Activated CD4-positive, alpha-beta T cell treated with anti-CD3 and anti-CD28 coated beads, Interleukin-2, amount 50 U/mL, for 16 hours (primary cell): ENCODE results near the gene IFIH1.

Experiments
- DNase-seq: peaks from one replicate; pipeline ENCODE4 v3.0.0-alpha.2; 2020

Gene IFIH1

DNA sequence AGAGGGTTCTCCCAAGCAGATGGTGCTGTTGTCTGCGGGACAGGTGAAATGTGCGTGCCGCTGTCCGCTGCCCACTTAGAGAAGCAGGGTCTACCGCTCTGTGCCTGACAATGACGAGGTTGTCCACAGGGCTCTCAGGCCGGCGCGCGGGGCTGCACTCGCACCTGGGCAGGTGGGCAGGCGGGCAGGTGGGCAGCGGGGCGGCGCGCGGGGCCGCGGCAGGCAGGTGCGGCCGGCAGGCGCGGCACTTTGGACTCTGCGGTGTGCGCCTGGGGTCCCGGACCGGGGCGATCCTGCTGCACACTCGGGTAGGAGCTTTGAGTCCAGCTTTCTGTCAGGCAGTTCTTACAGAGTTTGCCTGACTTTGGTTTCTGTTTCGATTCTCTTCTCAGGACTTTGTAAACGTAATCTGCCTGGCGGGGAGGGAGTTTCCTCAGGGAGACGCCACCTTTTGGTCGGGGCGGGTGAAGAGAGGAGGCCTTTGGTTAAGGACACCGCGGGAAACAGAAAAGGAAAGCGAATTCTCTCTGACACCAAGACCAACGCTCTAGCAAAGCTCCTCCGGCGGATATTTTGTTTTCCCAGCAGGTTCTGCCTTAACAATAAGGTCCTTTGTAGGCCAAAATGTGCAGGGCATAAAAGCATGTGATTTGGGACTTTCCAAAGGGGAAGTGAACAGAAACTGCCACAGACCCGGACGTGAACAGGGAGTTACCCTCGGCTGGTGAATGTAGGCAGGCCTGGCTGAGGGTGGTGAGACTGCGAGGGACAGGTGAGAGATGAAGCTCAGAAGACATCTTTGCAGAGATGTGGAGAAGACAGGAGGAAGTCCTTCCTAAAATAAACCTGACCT, at the start of gene IFIH1:
IFIH1 (minus strand) TSS at position 357 of the 853 bp plus-strand sequence. CDS start 377 bp downstream, outside the sequence.
- peak; percentile 88 for DNase-seq

DNA sequence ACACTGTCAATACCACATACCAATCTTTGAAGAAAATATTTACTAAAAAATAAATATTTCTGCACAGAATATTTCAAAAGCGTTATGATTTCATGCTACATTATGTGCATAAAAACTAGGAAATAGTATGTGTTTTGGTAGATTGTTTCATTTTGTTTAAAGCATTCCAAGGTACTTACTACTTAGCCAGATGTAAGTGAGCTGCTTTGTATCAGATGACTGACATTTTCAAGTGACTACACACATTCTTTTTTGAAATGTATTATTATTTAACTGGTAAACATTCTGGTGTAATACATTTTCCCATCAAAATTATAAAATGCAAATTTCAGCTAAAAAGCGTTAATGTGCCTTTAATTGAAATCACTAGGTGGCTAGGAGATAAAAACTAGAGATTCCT, 46.9 kb upstream of the IFIH1 start:
- no peak for DNase-seq

DNA sequence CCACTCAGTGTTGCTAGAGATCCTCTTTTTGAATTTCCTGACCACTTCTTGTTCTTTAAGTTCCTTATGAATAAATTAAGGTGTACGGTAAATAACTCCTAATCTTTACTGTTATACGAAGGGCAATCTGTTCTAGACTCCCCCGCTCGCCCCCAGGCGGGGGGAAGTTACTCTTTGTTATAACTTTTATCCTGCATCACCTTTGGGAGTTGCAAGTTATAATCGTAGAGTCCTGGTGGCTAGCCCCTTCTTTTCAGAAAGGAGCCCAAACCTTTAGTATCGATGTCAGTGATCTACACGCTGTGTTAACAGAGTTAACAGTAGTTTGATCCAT, 26.1 kb upstream of the IFIH1 start:
- peak; percentile 8 for DNase-seq

DNA sequence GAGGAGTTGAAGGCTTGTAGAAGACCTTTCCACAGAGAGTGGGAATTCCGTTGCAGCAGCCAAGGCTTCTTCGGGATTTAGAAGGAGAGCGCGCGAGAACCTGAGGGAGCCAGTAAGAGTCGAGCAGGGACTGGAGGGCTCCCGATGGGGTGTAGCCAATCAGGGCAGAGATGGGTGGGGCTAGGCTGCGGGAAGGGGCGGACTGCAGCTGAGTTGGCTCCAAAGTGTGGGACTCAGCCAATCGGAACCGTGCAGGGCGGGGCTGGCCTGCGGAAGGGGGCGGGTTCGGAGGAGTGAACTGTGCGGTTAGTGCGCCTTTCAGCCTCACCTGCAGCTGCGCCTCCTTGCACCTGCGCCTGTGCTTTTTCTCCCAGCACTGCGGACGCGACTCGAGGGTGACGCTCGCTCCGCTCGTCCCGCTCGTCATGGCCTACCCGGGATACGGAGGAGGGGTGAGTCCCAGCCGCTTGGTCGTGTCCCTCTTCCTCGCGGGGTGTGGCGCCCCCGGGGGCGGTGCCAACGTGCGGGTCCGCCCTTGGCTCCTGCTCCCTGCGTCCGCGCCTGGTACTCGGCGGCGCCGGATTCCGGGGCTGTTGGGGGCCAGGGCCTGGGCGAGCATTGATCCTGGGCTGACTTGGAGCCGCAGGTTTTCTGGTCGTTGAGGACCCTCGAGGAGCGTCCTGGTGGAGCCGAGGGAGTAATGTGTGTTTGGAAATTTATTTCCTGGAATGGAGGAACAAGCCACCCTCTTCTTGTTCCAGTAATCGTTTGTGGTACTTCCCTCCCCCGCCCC, 25.5 kb upstream of the IFIH1 start, which contains the start of gene GCA:
GCA (plus strand) TSS at position 309 of the 793 bp plus-strand sequence; CDS start at position 426, 117 bp downstream.
- DNase-seq, result peak; percentile 96

DNA sequence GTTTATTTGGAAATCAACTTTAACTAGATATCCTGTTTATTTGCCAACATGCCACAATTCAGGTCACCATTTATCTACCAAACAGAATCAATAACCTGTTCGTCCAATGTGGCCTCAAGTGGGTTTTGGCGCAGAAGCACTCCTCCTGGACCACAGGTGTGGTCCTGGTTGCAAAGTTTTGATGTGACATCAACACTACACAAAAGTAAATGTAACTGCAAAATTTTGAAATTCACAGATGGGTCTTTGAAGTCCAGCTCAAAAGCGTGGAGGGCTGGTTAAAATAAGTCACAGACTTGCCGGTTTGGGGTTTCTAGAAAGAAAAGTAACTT, 25.0 kb upstream of the IFIH1 start:
- DNase-seq, result no peak

DNA sequence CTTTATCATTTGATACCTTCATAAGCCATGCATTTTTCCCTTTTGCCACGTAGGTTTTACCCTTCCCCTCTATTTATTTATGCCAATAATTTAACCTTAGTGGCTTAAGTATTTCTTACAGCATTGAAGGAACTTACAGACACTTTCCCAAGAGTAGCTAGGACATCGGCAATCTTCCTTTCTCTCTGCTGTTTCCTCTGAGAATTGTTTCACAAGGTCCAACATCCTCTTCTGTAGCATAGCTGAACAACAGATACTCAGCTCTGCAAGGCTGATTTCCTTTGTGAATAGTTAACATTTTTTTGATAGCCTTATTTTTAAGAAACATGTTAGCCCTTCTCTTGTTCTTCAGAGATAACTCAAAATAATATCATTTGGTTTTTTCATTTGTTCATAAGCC, 24.4 kb upstream of the IFIH1 start:
- no peak for DNase-seq

DNA sequence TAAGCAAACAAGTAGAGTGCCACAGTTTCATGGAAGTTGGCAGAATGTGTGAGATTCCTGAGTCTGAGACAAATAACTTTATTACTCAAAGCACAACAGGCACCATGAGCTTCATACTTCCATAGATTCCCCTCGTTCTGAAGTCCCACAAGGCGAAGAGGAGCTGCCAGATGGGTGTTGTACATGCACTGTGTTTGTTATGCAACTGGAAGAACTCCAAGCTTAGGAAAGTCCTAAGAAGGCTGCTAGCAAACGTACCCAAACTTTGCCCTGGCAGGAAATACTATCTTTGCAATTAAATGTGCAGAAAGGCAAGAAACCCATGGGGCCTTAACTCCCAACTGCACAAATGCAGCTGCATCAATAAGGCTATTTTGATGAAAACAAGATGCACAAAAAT, 23.8 kb upstream of the IFIH1 start:
- DNase-seq, result no peak

DNA sequence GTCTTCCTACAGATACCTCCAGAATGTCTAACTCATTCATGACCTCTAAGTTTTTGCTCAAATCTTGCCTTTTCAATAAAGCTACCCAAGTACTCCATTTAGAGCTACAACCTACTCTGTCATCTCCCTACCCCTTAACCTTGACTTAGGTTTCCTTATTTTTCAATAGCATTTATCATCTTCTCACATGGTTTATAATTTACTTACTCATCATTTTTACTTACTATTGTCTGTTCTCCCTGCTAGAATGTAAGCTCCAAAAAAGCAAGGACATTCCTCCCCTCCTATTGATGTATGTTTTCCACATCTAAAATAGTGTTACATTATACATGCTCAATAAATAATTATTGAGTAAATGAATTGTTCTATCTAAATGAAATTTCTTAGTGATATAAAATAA, 22.3 kb upstream of the IFIH1 start:
- DNase-seq, result no peak

DNA sequence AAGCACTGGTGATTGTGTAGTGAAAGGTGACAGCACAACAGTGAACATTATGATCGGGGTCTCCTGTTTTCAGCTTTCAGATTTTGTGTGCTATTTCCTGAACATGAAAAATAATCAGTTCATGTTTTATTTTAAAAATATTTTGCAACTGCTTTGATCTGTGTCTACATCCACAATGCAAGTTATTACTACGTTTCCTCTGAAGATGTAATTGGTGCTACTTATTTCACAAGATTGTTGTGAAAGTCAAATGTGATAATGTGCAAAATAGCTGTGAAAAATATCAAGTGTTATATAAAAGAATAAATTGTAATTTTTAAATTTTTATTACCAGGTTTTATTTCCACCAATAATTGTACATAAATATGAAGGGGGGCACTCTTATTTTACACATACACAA, 19.4 kb upstream of the IFIH1 start:
- DNase-seq, result no peak

DNA sequence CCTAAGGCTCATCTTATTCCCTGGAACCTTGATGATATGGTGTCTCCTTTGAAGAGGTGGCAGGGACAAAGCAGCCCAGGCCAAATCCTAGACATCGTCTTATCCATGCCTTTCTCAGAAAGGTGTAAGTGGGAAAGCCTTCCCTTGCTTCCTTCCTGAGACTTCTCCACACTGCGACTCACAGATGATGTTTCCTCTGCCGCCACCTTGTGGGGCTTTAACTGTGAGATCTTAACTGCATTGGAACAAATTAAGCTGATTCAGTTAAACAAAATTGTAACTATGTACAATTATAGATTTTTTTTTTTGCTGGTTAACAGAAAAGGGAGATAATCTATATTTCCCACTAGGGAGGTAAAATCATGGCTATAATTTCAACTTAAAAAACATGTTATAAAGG, 15.5 kb upstream of the IFIH1 start:
- DNase-seq, result no peak

DNA sequence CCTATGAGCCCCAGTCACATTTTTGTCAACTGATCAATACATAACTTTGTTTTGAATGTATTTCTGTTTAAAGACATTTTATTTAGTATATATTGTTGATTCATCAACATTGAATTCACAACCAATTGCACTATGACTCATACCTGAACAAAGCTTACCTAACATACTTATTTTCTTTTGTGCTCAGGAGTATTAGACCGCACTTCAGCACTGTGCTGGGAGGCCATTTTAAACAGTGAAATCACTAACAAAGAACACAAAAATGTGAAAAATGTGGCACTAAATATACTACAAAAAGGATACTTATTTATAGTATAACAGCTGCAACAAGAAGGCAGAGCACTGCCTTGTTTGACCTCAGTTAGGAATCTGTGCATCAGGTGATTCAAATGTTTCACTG, 12.4 kb upstream of the IFIH1 start:
- DNase-seq, result no peak

DNA sequence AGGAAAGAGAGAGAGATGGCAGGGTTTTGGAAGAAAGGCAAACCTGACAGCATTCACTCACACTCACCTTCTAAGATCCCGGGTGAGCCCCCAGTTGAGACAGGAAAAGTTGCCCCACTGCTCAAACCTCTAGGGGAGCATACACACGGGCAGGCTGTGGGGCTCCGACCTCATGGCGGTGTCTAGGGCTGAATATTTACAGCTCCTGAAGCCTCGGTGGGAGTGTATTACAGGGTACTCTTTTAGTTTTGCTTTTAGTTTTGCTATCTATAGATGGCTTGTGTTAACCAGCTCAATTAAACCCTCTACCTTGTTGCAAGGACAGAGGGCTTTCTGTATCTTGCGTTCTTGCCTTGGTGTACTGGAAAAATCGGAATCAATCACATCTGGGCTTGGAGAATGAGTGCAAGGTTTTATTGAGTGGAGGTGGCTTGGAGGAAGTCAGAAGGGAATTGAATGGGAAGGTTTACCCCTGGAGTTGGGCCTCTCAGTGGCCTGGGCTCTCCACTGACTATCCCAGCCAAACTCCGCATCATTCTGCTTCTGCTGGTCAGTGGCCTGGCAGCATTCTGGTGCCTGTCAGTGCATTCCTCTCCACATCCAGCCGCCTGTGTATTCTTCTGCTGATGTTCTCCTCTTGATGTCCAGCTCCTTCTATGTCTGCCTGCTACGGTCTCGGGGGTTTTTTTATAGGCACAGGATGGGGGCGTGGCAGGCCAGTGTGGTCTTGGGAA, 10.1 kb upstream of the IFIH1 start:
- no peak for DNase-seq

DNA sequence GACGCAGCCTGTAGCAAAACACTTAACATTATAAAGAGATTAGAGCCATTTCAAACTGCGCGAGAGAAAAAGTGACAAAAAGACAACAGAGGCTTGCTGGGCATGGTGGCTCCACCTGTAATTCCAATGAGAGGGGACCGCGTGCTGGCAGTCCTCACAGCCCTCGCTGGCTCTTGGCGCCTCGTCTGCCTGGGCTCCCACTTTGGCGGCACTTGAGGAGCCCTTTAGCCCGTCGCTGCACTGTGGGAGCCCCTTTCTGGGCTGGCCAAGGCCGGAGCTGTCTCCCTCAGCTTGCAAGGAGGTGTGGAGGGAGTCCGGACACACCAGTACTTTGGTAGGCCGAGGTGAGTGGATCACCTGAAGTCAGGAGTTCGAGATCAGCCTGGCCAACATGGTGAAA, 9.3 kb upstream of the IFIH1 start:
- DNase-seq, result no peak

DNA sequence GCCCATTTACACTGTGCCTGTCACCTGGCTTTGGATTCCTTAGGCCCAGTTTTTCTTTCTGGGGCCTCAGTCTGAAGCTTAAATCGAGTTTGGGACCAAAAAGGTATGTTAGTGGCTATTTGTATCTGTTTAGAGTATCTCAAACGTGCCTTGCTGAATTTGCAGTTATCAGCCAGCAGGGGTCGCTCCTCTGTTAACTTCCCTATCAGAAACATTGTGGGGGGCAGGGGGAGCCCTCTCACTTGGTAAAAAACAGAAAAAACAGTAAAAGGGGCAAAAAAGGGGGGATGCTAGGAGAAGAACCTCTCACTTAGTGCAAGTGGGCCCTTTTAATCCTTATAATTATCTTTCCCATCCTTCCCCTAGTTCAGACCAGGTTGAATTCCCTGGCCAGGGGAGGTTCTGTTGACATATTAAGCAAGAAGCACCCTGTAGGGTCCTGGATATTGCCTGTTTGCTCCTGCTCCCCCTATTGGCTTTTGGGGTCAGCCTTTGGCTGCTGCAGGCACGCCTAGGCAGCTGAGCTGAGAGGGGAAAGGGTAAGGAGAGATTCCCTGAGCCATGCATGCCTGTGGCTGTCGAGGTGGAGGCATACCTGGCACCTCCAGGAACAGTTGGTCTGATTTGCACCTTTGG, 8.8 kb upstream of the IFIH1 start:
- no peak for DNase-seq

DNA sequence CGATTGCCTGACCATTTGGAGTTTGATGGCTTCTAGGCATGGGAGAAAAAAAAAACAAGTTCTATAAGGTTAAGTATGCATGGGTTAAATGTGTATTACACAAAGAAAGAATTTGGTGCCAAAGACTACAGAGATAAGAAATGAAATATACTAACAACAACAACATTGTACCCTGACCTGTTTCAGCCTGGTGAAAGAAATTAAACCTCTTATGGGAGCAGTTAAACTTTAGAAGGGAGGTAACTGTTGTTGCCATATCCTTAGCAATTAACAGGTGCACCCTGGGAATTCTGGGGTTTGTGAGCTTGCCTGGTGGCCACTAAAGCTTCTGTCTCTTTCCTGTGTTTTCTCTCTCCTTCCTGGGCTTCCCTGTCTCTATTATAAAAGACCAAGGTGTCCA, 6.5 kb upstream of the IFIH1 start:
- DNase-seq, result no peak

DNA sequence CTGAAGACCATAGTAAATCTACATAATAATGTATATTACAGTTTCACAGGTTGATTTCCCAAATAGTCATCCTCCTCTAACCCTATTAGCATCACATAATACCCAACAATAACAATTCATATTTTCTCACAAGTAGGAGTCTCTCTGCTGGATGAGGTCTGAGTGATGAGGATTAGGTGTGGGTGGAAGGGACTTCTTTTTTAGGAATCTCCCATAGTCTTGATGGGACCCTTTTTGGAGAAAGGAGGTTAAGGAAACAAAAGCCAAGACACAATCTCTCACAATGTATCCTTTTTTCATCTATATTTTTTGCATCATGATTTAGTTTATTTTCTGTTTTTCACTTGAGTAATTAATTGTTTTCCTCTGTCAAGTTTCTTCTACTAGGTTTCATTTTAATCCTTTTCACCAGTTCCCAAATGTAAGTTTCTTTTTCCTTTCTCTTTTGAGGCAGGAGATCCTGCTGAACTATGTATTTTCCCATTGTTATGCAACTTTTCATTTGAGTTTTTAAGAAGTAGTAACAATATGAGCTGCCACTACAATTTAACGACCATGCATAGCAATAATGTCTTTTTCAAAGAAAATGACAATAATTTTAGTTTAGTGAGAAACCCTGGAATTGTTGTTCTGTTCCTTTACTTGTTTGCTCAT, 2.5 kb upstream of the IFIH1 start:
- DNase-seq, result no peak

DNA sequence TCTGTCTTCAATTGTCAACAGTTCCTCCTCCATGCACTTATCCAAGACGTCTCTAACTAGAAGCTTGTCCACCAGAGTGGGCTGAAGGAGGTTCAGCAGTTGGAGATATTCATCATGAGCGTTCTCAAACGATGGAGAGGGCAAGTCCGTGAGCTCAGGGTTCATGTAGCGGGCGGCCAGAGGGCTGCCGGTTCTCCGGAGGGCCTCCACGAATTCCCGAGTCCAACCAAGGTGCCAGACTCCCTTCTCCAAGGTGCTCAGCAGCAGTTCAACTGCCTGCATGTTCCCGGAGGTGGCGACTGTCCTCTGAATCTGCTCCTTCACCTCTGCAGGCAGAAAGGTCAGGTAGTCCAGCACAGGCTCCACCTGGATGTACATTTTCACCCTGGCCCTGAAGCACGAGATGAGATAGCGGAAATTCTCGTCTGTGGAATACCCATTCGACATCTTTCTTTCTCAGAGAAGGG, 590 bp downstream of the IFIH1 start:
- peak; percentile 29 for DNase-seq

DNA sequence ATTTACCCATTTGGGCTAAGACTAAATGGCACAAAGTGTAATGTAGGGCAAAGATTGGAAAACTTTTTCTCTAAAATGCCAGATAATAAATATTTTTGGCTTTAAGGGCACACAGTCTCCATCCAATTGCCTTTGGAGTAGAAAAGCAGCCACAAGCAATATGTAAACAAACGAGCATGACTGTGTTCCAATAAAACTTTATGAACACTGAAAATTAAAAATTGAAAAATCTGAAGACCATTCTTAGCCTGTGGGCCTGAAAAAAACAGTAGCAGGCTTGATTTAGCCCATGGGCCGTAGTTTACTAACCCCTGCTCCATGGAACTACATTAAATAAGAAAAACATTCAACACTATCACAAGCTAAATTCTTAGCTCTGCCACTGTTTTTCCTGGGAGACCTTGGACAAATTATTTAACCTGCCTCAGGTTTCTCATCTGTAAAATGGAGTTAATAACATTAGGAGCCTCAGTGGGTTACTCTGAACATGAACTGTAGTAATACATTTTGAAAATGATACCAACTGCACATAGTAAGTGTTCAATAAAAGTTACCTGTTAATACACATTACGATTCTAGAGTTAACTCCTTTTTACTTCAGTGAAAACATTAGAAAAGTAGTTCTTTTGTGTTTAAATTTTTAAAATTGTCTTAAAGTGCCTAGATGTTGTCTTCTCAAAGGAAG, 1.3 kb downstream of the IFIH1 start:
- no peak for DNase-seq

DNA sequence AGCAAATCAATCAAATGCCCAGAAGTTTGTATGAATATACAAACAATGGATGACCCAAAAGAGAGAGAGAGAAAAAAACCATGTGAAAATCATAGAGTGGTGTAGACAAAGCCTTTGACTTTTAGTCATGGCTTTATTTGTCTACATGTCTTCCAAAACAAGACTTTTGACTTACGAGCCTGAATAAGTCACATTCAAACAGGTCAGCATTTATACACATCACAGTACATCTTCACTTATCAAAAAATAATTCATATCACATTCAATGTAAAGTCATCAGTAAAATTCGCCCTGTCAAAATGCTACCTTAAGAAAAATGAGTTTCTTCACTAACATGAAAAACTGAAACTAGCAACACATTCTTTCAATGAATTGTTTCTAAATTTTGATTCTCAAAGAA, 1.9 kb downstream of the IFIH1 start:
- no peak for DNase-seq

DNA sequence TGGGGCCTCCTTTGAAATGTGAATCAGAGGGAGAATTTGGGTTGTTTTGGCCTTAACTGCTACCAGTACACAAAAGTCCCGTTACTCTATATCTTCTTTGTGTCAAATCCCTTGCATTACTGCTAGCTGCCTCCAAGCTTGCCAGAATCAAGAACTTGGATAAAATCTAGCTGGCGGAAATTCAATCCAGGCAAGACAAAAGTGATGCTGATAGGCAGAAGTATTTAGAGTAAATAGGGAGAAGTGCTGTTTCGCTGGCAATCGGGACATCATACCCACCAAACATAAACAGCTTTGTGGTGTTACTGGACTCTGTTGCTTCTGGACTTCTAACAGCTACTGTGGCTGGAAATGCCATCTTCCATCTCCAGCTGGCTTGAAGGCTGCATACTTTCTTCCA, 2.5 kb downstream of the IFIH1 start:
- no peak for DNase-seq

DNA sequence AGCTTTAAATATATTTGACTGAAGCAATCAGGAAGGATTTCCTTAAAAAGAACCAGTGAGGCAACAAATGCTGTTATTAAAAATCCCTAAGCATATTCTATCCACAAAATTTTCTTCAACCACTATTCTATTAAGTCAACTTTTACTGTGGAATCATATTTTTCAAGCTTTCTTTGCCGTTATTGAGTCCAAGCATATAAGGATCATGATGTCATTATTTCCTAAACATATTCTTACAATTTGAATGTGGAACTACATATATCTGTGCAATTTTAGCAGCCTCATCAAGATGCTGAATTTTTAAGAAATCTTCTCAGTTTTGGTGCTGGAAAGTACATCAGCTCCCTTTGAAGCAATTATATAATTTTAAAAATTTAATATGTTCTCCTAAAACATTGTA, 5.6 kb downstream of the IFIH1 start:
- DNase-seq, result no peak
